ENCODE data around the gene NRG2. TPM values are rescaled to one million over a fixed set of nuclear protein-coding genes. Genes with fewer than 3 reads are reported as not detected.

NRG2 gene
- total and polyA plus RNA-seq, 2 of the 8 experiments (the other 6 are each of a cell fraction or from before 2014, with no cell fraction given) = 0.27 to 0.54 TPM

DNA sequence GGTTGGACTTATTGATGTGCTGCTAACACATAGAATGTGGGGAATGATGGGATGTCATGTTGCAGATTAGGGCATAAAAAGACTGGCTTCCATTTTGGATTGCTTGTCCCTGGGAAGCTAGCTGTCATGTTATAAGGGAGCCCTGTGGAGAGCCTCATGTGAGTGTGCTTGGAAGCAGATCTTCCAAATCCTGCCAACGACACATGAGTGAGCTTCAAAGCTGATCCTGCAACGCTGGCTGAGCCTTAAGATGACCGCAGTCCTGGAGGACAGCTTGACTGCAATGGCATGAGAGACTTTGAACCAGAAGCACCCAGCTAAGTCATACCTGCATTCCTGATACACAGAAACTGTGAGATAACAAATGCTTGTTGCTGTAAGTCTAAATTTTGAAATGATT lies 63.6 kb downstream of the NRG2 start:
- Histone ChIP-seq H3K27me3 (replicated peaks in 1 of 4; ENCODE audit: control insufficient read depth in 3 of 4, extremely low read depth in 1 of 4, insufficient read depth in 3 of 4, low read length in 3 of 4) (peaks cover 0 to 4% (median 1%) of the 10 kb centered on the region in 4 experiments; a peak in 2 of 7 replicates), H3K4me2 (ENCODE audit: insufficient read depth in 1 of 2, low read depth in 2 of 2, low read length in 2 of 2) (no peak overlapping the region), H3K27ac (ENCODE audit: low read depth, low read length) (no peak overlapping the region), H3K79me1 (ENCODE audit: low read depth, low read length) (no peaks in the 10 kb centered on the region), H2AK5ac (ENCODE audit: low read depth, low read length) (no peak overlapping the region), H2BK5ac (ENCODE audit: low read depth, low read length) (no peak overlapping the region), H4K20me1 (replicated peaks in 1 of 2; ENCODE audit: control insufficient read depth in 1 of 2, insufficient read depth in 2 of 2, low read length in 2 of 2) (peaks cover 0 to 2% of the 10 kb centered on the region in 2 experiments), H3K4me1 (replicated peaks in 1 of 4; ENCODE audit: control insufficient read depth in 3 of 4, insufficient read depth in 4 of 4, low read length in 3 of 4) (peaks cover 0 to 3% (median under 1%) of the 10 kb centered on the region in 4 experiments; a peak in 4 of 7 replicates), H3K14ac (ENCODE audit: insufficient read length) (no peak overlapping the region), H2BK120ac (replicated peaks; ENCODE audit: low read depth, low read length) (no peak overlapping the region), H4K8ac (ENCODE audit: extremely low read depth, insufficient read depth, low read length) (no peak overlapping the region), H4K5ac (ENCODE audit: insufficient read length, low read depth, low read length) (no peak overlapping the region), H3K9ac (replicated peaks in 1 of 4; ENCODE audit: extremely low read depth in 1 of 4, low read depth in 3 of 4, low read length in 3 of 4) (no peak overlapping the region), H3K9me3 (ENCODE audit: insufficient read depth in 2 of 2, low read depth in 1 of 2, low read length in 1 of 2) (no peaks in the 10 kb centered on the region), H3K56ac (replicated peaks; ENCODE audit: insufficient read length, low read depth, low read length) (no peak overlapping the region), H3K18ac (ENCODE audit: extremely low read depth, low read length) (no peak overlapping the region), H2BK15ac (ENCODE audit: low read length) (no peak overlapping the region), H2BK12ac (ENCODE audit: low read depth, low read length) (no peak overlapping the region), H3K79me2 (ENCODE audit: control insufficient read depth in 1 of 2, insufficient read depth in 2 of 2, low read length in 2 of 2) (no peaks in the 10 kb centered on the region), H4K91ac (replicated peaks; ENCODE audit: insufficient read length, low read length) (no peak overlapping the region), H3K23me2 (ENCODE audit: low read depth, low read length) (no peaks in the 10 kb centered on the region), H3K36me3 (ENCODE audit: control insufficient read depth in 2 of 4, insufficient read depth in 4 of 4, low read length in 3 of 4) (no peaks in the 10 kb centered on the region), H3K4me3 (ENCODE audit: extremely low read depth in 1 of 4, insufficient read depth in 2 of 4, low read depth in 3 of 4, low read length in 4 of 4) (no peak overlapping the region), H3K4ac (replicated peaks; ENCODE audit: insufficient read length, low read depth, low read length) (no peak overlapping the region), H2BK20ac (ENCODE audit: low read length) (no peak overlapping the region), H3K23ac (ENCODE audit: insufficient read length) (no peak overlapping the region), H2AFZ (ENCODE audit: low read length) (no peak overlapping the region)
- POLR2A ChIA-PET (ENCODE audit: partially characterized antibody) = no interaction called here
- no peak for FAIRE-seq
- DNase-seq (ENCODE audit: low read depth in 1 of 2, low spot score in 2 of 2) = no peak
- WGBS, 2 experiments (ENCODE audit: extremely low coverage in 1 of 2, insufficient coverage in 1 of 2, insufficient read length in 1 of 2, insufficient replicate concordance in 2 of 2, low coverage in 1 of 2, low lambda C conversion rate in 2 of 2, missing lambda C conversion rate in 1 of 2) = 86% methylated on average over 3 of the region's 3 CpGs; no CpG with 5 or more reads in 1 of the 2 experiments
- CTCF ChIA-PET (ENCODE audit: partially characterized antibody) = interaction anchor here (0.7 to 7.9 kb wide), 4 partner anchors 9 to 276 kb away, joined by 3 to 107 read pairs (median 4); no protein-coding TSS in a partner anchor
- TF ChIP-seq CBX5 (IDR thresholded peaks at IDR 0.05; ENCODE audit: low read depth, low read length) (no peak), MAFK (IDR thresholded peaks at IDR 0.05; ENCODE audit: low read depth, low read length) (no peak), CHD1 (IDR thresholded peaks at IDR 0.05; ENCODE audit: low read depth, low read length) (no peak), RAD21 (IDR thresholded peaks at IDR 0.05 in 1 of 2, conservative IDR thresholded peaks at IDR 0.05 in 1 of 2; ENCODE audit: low read depth in 2 of 2, low read length in 2 of 2) (no peak), NANOG (IDR thresholded peaks at IDR 0.05; ENCODE audit: insufficient read depth, low read depth, low read length, poor library complexity, severe bottlenecking) (no peak), BRCA1 (IDR thresholded peaks at IDR 0.05; ENCODE audit: low read depth, low read length) (no peak), JUND (IDR thresholded peaks at IDR 0.05; ENCODE audit: low read length) (no peak), EGR1 (IDR thresholded peaks at IDR 0.05; ENCODE audit: borderline replicate concordance, low read depth, low read length) (no peak), BCL11A (IDR thresholded peaks at IDR 0.05; ENCODE audit: low read depth in 2 of 2, low read length in 2 of 2) (no peak), JUN (IDR thresholded peaks at IDR 0.05; ENCODE audit: low read depth, low read length) (no peak), TBP (IDR thresholded peaks at IDR 0.05; ENCODE audit: low read depth, low read length) (no peak), TAF7 (optimal IDR thresholded peaks at IDR 0.05; ENCODE audit: borderline replicate concordance, low read depth, low read length) (no peak), PHF8 (conservative IDR thresholded peaks at IDR 0.05; ENCODE audit: low read depth, low read length) (no peak)
- TF ChIP-seq, protein P1, sequence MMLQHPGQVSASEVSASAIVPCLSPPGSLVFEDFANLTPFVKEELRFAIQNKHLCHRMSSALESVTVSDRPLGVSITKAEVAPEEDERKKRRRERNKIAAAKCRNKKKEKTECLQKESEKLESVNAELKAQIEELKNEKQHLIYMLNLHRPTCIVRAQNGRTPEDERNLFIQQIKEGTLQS (IDR thresholded peaks at IDR 0.05; ENCODE audit: insufficient read depth, low read depth, low read length) = no peak

Measured in H1 (cell line).